Stimulated activated CD8-positive, alpha-beta memory T cell treated with anti-CD3 and anti-CD28 coated beads, Interleukin-15, amount 100 ng/mL, for 48 hours (primary cell): ENCODE data around the gene SLC39A11.
"Not testable (repeated sequence)": the region's sequence is repeated elsewhere in the genome, so short reads cannot be mapped to it uniquely, and the experiment has no call there.

Source experiments
- DNase-seq, 2 donors: peaks; one replicate each; pipeline ENCODE4 v3.0.0-alpha.2; 2020; ENCODE audit warnings: low read depth in 2 of 2

The SLC39A11 gene

DNA sequence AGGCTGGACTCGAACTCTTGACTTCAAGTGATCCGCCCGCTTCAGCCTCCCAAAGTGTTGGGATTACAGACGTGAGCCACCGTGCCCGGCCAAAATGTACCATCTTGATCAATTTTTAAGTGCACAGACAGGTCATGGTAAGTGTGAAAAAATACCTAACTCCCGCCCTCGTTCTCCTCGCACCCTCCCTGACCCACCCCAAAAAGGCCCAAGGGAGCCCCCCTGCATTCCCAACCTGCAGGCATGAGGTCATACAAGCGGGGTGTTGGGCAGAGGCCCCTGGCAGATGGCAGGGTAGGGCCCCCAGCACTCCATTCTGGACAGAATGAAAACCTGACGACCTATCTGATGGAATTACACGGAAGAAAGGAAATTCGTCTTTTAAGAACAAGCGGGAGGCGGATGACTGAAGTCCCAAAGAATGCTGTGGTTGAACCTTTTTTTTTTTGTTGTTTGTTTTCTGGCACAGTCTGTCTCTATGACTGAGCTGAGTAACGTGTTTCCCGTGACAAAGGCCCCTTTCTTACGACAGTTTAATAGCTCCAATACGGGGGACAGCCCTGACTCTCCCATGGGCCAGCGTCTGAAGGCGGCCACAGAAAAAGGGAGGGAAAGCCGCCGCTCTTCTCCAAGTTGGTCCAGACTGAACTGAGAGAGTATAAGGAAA is 376.4 kb downstream of the SLC39A11 start:
- no peak for DNase-seq

GRCh38 chr17:72714357-72714966 is 378.0 kb downstream of the SLC39A11 start:
- no peak for DNase-seq

- DNase-seq = no peak
These were observed 378.8 kb downstream of the SLC39A11 start for GRCh38 chr17:72713701-72714100.

- DNase-seq = no peak
These were observed 380.8 kb downstream of the SLC39A11 start for GRCh38 chr17:72711521-72712310.

DNA sequence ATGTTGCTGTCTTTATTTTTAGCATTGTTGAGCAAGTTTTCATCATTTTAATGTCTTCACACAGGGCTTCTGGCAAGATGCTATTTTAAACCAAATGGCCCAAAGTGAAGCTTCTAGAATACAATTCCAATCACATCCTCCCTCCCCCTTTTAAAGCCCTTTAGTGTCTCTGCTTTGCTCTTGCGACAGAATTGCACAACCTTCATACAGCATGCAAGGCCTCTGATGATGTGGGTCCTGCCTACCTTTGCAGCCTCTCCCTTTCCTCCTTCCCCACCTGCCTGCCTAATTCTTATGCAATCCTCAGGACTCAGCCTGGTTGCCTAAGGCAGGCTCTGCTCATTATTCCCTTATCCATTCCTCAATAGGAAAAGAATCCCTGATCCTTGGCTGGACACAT is 381.7 kb downstream of the SLC39A11 start:
- no peak for DNase-seq

- DNase-seq = no peak
These were observed 382.3 kb downstream of the SLC39A11 start for GRCh38 chr17:72710202-72710601.

- DNase-seq = not testable (repeated sequence)
These were observed 383.8 kb downstream of the SLC39A11 start for GRCh38 chr17:72708682-72709081.

GRCh38 chr17:72707881-72708280 is 384.6 kb downstream of the SLC39A11 start:
- DNase-seq = no peak

GRCh38 chr17:72706396-72706981 is 386.0 kb downstream of the SLC39A11 start:
- no peak for DNase-seq

DNA sequence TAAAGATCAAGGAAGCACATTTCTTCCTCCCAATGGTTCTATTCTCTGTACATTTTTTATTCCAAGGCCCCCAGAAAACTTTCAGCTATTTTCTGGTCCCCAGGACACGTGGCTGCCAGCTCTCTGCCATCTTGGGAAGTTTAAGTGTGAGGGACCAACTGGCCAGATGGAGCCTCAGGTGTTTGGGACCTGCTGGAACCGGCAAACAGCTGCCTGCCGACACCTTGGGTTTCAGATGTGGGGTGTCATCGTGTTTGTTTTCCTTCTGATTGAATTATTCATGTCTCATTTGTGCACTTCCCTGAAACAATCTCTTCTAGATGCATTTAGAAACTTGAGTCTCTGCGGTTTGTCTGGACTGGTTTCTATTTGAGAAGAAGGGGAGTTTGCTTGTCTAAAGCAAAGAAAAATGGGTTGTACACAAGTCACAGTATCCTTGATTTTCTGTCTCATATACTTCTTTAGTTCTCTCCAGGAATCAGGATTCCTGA is 386.5 kb downstream of the SLC39A11 start:
- DNase-seq = no peak

GRCh38 chr17:72702998-72703397 is 389.5 kb downstream of the SLC39A11 start:
- DNase-seq = no peak

GRCh38 chr17:72702136-72702735 is 390.3 kb downstream of the SLC39A11 start:
- no peak for DNase-seq

DNA sequence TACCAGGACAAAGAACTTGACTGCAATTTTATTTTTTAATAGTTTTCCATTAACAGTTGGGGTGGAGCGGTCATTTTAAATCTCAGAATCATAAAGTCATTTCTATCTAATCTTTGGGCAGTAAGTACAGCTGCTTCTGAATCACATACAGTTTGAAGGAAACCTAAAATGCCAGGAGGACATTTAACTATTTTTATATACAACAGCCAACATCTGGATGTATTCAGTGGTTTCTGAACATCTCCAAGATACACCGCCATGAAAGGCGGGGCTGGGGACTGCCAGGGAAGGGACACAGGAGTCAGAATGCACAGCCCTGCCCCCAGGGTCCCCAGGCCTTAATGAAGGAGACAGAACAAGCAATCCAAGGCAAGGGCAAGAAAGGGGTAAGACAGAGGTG is 392.3 kb downstream of the SLC39A11 start:
- no peak for DNase-seq

DNA sequence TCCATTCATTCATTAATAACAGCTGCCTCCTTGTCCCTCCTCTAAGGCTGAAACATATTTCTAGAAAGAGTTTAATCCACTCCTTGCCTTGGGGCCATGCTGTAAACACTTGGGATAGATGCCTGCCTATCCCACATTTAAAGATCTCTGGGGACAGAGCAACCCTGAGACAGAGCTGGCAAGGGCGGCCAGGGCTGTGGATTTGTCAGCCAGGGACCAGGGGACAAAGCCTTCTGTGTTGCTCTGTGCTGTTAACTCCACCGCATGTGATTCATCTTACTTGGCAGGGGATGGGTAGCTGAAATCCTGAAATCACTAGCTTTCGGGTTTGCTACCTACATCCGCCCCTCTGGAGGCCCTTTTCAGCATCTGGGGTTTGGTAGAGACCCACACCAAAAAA is 392.9 kb downstream of the SLC39A11 start:
- no peak for DNase-seq

DNA sequence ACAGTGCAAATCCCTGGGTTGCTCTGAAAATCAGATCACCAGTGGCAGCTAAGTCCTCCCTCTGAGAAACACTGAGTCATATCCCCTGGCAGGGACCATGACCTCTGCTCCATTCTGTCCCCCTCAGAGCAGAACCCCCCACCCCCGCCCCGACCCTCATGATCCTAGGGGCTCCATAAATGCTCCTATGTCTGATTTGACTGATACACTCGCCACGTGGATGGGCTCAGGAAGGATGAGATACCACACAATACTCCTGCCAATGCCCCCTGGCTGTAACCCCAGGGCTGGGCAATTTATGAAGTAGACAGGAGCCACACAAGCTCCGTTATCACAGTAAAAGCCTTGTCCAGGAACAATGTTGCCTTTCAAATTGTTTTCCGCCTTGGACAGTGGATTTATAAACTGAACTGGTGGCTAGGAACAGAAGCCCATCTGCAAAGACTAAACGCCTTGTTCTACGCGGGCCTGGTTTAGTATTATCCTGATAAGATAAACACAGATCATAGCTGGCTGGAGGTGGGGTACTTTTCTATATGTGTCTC is 394.8 kb downstream of the SLC39A11 start:
- no peak for DNase-seq

DNA sequence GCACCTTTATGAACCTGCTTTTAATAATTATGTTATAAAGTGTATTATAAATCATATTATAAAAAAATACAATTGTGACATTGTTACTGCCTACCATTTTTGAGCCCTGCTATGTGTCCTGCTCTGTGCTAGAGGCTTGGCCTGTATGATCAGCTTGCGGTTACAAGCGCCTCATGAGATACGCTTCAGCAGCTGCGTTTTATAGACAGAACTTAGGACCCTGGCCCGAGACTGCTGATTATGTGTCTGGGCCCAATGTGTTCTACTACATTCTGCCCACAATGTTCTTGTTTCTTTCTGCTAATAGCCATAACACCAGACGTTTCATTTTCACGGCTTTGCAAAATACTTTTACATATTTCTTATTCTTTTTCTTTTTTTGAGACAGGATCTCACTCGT is 395.8 kb downstream of the SLC39A11 start:
- DNase-seq = no peak

DNA sequence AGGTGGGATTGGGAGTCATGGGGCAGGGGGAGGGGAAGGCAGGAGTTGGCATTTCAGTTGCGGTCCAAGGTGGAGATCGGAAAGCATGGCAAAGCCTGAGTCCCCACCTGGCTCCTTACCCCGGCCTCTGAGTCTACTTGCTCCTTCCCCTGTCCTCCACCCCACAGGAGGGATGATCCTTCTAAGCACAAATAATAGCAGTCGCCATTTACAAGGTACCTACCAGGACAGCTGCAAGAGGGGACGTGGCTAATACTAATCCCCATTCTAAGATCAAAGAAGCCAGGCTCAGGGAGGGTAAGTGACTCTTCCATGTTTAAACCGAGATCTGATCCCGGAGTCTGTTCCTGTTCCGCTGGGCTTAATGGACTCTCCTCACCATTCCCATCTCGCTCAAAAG is 396.3 kb downstream of the SLC39A11 start:
- no peak for DNase-seq

- DNase-seq = no peak
These were observed 398.5 kb downstream of the SLC39A11 start for GRCh38 chr17:72693956-72694355.

DNA sequence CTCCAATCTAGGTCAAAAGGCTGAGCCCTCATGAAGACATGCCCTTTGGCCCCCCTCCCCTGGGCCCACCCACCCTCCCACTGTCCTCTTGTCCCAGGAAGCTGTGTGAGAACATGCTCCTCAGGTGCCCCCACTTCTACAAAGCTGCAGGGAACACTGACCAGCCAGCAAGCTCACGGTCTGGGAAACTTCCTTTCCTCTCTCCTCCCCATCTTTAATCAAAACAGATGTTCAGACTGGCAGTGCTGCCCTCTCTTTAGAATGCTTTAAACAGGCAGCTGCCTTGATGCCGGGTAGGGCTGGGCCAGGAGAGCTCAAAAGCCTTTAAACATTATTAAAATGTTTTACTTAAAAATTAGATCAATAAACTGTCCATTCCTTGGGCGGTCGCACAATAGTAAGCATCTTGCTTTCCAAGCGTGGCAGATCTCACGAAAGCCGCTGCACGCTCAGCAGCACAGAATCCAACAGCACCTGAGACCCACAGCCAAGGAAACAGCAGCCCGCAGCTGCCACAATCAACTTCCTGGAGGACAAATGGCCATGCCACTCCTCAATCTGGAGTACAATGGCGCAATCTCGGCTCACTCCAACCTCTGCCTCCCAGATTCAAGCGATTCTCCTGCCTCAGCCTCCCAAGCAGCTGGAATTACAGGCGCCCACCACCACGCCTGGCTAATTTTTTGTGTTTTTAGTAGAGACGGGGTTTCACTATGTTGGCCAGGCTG is 399.2 kb downstream of the SLC39A11 start:
- no peak for DNase-seq

GRCh38 chr17:72692676-72693075 is 399.8 kb downstream of the SLC39A11 start:
- no peak for DNase-seq

GRCh38 chr17:72691586-72691985 is 400.9 kb downstream of the SLC39A11 start:
- DNase-seq = no peak
